Chondrocyte (in vitro differentiated cells): ENCODE data around the gene DUS2. TPM values are rescaled to one million over a fixed set of nuclear protein-coding genes. Genes with fewer than 3 reads are reported as not detected.

Experiments
- DNase-seq: peaks from one replicate; pipeline ENCODE4 v3.0.0; 2021; ENCODE audit warnings: mixed read lengths, low spot score
- H3K27ac Mint-ChIP-seq: one replicate; pipeline ENCODE4 v1.8.0; 2021; ENCODE audit warnings: mild to moderate bottlenecking, moderate library complexity, mixed read lengths; ENCODE audit not compliant: unreplicated experiment
- H3K27me3 Mint-ChIP-seq: 2 replicates; pipeline ENCODE4 v1.8.0; 2021; ENCODE audit warnings: low read depth, mixed read lengths
- H3K36me3 Mint-ChIP-seq: 2 replicates; pipeline ENCODE4 v1.8.0; 2021; ENCODE audit warnings: low read depth, mixed read lengths
- H3K4me1 Mint-ChIP-seq: 2 replicates; pipeline ENCODE4 v1.8.0; 2021; ENCODE audit warnings: low read depth, mild to moderate bottlenecking, mixed read lengths
- H3K4me3 Mint-ChIP-seq: one replicate; pipeline ENCODE4 v1.8.0; 2021; ENCODE audit warnings: mild to moderate bottlenecking, moderate library complexity, mixed read lengths; ENCODE audit not compliant: unreplicated experiment
- H3K9me3 Mint-ChIP-seq: 2 replicates; pipeline ENCODE4 v1.8.0; 2021; ENCODE audit warnings: low read depth, mixed read lengths
- total RNA-seq: library from RNA; stranded (reverse); gene quantifications from 3 replicates; pipeline ENCODE4 v1.2.1, GENCODE V29; 2021
- TF ChIP-seq, protein P1 (sequence below): fragments of 200-600 bp; sonication (generic); IDR thresholded peaks from 2 replicates; pipeline ENCODE4 v1.5.0; 2021; ENCODE audit warnings: antibody characterized with exemption, mild to moderate bottlenecking, moderate library complexity

DUS2 gene
- total RNA-seq, 1 donor from 2014 or later, result 12.2 TPM

DNA sequence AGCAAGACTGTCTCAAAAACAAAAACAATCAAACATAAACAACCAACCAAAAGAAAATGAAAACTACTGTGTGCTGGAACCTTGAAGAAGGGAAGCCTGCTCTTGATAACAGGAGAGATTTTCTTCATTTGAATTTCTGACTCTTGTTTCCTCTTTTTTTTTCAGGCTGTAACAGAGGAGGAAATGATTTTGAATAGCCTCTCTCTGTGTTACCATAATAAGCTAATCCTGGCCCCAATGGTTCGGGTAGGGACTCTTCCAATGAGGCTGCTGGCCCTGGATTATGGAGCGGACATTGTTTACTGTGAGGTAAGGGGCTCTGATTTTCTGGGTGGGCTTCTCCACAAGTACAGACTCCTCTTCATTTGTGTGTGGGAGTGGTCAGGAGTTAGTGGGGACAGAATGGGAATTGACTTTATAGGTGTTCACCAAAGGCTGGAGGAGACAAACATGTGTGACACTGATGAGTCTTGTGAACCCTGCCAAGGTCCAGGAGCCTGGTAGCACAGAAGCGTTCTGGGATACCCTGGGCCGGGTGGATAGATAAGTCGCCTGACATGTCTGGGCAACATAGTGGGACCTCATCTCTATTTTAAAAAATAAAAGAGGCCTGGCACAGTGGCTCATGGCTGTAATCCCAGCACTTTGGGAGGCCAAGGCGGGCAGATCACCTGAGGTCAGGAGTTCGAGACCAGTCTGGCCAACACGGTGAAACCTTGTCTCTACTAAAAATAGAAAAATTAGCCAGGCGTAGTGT lies 14.9 kb downstream of the DUS2 start:
- Mint-ChIP-seq H3K36me3 (peaks cover 5% of the 10 kb centered on the region), H3K4me1 (no peaks in the 10 kb centered on the region), H3K27ac (no peak overlapping the region), H3K4me3 (no peak overlapping the region), H3K27me3 (no peaks in the 10 kb centered on the region), H3K9me3 (no peaks in the 10 kb centered on the region)
- TF ChIP-seq, protein P1, sequence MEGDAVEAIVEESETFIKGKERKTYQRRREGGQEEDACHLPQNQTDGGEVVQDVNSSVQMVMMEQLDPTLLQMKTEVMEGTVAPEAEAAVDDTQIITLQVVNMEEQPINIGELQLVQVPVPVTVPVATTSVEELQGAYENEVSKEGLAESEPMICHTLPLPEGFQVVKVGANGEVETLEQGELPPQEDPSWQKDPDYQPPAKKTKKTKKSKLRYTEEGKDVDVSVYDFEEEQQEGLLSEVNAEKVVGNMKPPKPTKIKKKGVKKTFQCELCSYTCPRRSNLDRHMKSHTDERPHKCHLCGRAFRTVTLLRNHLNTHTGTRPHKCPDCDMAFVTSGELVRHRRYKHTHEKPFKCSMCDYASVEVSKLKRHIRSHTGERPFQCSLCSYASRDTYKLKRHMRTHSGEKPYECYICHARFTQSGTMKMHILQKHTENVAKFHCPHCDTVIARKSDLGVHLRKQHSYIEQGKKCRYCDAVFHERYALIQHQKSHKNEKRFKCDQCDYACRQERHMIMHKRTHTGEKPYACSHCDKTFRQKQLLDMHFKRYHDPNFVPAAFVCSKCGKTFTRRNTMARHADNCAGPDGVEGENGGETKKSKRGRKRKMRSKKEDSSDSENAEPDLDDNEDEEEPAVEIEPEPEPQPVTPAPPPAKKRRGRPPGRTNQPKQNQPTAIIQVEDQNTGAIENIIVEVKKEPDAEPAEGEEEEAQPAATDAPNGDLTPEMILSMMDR, result no peak
- peak; percentile 44 for DNase-seq

DNA sequence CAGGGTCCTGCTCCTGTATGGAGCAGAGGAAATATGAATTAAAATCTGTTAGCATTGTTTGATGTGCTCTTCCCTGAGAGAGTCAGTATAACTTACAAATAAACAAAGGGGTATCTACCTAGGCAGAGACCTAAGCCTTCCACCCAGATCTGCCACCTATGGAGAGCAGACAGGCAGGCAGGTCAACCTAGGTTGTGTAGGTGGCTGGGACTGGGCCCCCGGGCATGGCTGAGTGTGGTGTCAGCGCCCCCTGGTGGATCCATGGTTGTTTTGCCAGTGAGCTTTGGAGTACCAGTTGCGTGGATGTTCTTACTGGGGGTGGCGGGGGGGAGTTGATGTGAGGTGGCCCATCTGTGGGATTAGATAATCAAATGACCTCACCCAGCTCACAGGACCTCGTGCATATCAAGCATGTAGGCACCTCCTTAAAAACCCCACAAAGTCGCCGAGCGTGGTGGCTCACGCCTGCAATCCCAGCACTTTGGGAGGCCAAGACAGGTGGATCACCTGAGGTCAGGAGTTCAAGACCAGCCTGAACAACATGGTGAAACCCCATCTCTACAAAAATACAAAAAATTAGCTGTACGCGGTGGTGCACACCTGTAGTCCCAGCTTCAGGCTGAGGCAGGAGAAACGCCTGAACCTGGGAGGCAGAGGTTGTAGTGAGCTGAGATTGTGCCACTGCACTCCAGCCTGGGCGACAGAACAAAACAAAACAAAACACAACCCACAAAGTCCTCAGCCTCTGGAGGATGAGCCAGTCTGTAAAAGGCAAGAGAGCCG lies 17.6 kb downstream of the DUS2 start:
- H3K27me3 Mint-ChIP-seq, result no peaks in the 10 kb centered on the region
- peaks cover 5% of the 10 kb centered on the region for H3K36me3 Mint-ChIP-seq
- no peak overlapping the region for H3K27ac Mint-ChIP-seq
- peak; percentile 77 for DNase-seq
- no peaks in the 10 kb centered on the region for H3K4me1 Mint-ChIP-seq
- H3K9me3 Mint-ChIP-seq, result no peaks in the 10 kb centered on the region
- H3K4me3 Mint-ChIP-seq, result no peak overlapping the region
- TF ChIP-seq, protein P1, result peak; percentile 89

DNA sequence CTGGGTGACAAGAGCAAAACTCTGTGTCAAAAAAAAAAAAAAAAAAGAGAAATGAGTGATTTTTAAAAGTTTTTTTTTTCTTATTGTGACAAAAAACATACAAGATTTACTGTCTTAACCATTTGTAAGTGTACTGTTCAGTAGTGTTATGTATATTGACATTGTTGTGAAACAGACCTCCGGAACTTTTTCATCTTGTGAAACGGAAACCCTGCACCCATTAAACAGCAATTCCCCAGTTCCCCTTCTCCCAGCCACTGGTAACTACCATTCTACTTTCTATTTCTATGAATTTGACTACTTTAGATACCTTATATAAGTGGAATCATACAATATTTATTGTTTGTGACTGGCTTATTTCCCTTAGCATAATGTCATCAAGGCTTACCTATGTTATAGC lies 18.7 kb downstream of the DUS2 start:
- Mint-ChIP-seq H3K4me3 (no peak overlapping the region), H3K36me3 (peaks cover 4% of the 10 kb centered on the region), H3K27me3 (no peaks in the 10 kb centered on the region), H3K27ac (no peak overlapping the region), H3K9me3 (no peaks in the 10 kb centered on the region), H3K4me1 (no peaks in the 10 kb centered on the region)
- DNase-seq, result no peak
- TF ChIP-seq, protein P1, result no peak

DNA sequence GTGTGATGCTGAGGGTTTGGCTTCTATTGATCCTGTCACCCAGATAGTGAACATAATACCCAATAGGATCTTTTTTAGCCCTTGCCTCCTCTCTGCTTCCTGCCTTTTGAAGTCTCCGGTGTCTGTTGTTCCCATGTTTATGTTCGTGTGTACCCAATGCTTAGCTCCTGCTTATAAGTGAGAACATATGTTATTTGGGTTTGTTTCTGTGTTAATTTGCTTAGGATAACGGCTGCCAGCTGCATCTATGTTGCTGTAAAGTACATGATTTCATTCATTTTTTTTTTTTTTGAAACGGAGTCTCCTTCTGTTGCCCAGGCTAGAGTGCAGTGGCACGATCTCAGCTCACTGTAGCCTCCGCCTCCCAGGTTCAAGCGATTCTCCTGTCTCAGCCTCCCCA lies 23.0 kb downstream of the DUS2 start:
- Mint-ChIP-seq H3K27ac (no peak overlapping the region), H3K9me3 (no peaks in the 10 kb centered on the region), H3K4me1 (no peaks in the 10 kb centered on the region), H3K4me3 (no peak overlapping the region), H3K36me3 (peaks cover 7% of the 10 kb centered on the region), H3K27me3 (no peaks in the 10 kb centered on the region)
- TF ChIP-seq, protein P1, result no peak
- no peak for DNase-seq

DNA sequence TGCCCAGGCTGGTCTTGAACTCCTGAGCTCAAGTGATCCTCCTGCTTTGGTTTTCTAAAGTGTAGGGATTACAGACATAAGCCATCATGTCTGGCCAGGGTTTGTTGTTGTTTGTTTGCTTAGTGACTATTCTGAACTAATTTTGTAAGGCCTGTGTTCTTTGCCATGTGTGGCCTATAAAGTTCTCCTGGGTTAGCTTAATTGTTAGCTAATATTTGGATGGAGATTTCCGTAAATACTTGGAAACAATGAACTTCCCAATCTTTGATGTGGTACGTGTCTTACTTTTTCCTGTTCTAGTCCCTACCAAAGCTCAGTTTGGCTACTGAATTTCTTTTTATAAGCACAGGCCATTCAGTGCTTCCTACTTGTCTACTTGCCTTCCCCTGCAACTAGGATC lies 24.9 kb downstream of the DUS2 start:
- H3K9me3 Mint-ChIP-seq, result no peaks in the 10 kb centered on the region
- H3K4me1 Mint-ChIP-seq, result no peaks in the 10 kb centered on the region
- no peak for DNase-seq
- TF ChIP-seq, protein P1, result no peak
- peaks cover 9% of the 10 kb centered on the region for H3K36me3 Mint-ChIP-seq
- no peak overlapping the region for H3K27ac Mint-ChIP-seq
- no peak overlapping the region for H3K4me3 Mint-ChIP-seq
- no peaks in the 10 kb centered on the region for H3K27me3 Mint-ChIP-seq
